Measurements from ENCODE around the gene IFNAR2.

DNA sequence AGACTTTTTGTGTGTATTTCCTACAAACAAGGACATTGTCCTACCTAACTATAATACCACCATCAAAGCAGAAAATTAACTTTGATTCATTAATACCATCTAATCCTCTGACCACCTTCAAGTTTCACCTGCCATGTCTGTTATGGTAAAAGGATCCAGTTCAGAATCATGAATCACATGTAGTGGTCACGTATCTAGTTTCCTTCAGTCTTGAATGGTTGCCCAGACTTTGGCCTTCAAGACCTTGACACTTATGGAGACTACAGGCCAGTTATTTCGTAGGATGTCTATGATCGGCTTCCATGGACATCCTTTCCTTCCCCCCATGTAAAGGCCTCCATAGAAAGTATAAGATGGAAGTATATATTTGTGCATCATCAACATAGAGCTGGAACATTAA lies 10.4 kb upstream of the IFNAR2 start:
- TF ChIP-seq, protein P1, sequence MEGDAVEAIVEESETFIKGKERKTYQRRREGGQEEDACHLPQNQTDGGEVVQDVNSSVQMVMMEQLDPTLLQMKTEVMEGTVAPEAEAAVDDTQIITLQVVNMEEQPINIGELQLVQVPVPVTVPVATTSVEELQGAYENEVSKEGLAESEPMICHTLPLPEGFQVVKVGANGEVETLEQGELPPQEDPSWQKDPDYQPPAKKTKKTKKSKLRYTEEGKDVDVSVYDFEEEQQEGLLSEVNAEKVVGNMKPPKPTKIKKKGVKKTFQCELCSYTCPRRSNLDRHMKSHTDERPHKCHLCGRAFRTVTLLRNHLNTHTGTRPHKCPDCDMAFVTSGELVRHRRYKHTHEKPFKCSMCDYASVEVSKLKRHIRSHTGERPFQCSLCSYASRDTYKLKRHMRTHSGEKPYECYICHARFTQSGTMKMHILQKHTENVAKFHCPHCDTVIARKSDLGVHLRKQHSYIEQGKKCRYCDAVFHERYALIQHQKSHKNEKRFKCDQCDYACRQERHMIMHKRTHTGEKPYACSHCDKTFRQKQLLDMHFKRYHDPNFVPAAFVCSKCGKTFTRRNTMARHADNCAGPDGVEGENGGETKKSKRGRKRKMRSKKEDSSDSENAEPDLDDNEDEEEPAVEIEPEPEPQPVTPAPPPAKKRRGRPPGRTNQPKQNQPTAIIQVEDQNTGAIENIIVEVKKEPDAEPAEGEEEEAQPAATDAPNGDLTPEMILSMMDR (IDR thresholded peaks at IDR 0.05; ENCODE audit: insufficient read depth, low read depth, low read length), result no peak
- TF ChIP-seq EZH2 (IDR thresholded peaks at IDR 0.05; ENCODE audit: insufficient read depth, low read length), result no peak
